NT2/D1 (cell line): ENCODE results near the gene SLC5A8.

Source experiments
- SUZ12 ChIP-seq: IDR thresholded peaks from 2 replicates; pipeline ENCODE4 v1.6.1; 2011; ENCODE audit not compliant: insufficient read length, insufficient read depth; ENCODE audit errors: extremely low read depth
- YY1 ChIP-seq: IDR thresholded peaks from 2 replicates; pipeline ENCODE4 v1.6.1; 2011; ENCODE audit not compliant: insufficient read length, insufficient read depth
- ZNF274 ChIP-seq: IDR thresholded peaks from 2 replicates; pipeline ENCODE4 v1.6.1; 2011; ENCODE audit warnings: mild to moderate bottlenecking, low read depth, low read length

DNA sequence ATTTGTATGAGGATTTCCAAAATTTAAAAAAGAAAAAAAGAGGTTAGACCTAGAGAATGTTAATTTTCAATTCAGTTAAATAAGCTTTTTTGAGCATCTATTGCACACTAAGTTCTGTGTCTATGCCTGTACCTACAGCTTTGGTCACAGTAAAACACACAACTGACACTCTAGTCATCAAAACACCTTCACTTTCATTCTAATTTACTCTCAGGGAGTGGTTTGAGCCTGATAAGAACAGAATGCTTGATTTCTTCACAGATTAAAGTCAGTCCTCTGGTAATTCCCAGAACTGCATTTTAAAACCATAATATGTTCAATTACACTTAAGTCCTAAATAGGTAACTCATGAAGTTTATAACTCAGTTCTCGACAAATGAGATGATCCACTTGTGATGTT lies 9.2 kb downstream of the SLC5A8 start:
- TF ChIP-seq SUZ12 (no peak), ZNF274 (no peak), YY1 (no peak)
